Measurements from ENCODE around the gene TMEM233. TPM values are rescaled to one million over a fixed set of nuclear protein-coding genes. Genes with fewer than 3 reads are reported as not detected.

The TMEM233 gene
- total RNA-seq (ENCODE audit: low replicate concordance) = 1.1 TPM in 1 of 2 replicates, not detected in the other

DNA sequence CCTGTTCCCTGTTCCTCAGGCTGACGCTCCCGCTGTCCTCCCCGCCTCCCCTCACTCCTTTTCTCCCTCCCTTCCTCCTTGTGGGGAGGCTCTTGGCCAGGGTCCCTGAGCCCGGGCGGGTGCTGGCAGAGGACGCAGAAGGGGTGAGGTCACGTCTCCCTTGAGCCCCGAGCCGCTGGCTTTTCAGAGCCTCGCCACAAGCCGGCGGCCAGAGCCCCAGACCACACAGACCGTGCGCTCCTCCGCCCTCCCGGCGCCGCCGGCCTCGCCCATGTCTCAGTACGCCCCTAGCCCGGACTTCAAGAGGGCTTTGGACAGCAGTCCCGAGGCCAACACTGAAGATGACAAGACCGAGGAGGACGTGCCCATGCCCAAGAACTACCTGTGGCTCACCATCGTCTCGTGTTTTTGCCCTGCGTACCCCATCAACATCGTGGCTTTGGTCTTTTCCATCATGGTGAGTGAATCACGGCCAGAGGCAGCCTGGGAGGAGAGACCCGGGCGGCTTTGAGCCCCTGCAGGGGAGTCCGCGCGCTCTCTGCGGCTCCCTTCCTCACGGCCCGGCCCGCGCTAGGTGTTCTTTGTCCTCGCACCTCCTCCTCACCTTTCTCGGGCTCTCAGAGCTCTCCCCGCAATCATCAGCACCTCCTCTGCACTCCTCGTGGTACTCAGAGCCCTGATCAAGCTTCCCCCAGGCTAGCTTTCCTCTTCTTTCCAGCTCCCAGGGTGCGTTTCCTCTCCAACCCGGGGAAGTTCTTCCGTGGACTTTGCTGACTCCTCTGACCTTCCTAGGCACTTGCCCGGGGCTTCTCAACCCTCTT, at the start of gene TMEM233:
Gene TMEM233, plus strand, starts transcription at position 197 of the 821 bp plus-strand sequence. Its CDS starts 75 bp downstream, at position 272.
- TF ChIP-seq, protein P1, sequence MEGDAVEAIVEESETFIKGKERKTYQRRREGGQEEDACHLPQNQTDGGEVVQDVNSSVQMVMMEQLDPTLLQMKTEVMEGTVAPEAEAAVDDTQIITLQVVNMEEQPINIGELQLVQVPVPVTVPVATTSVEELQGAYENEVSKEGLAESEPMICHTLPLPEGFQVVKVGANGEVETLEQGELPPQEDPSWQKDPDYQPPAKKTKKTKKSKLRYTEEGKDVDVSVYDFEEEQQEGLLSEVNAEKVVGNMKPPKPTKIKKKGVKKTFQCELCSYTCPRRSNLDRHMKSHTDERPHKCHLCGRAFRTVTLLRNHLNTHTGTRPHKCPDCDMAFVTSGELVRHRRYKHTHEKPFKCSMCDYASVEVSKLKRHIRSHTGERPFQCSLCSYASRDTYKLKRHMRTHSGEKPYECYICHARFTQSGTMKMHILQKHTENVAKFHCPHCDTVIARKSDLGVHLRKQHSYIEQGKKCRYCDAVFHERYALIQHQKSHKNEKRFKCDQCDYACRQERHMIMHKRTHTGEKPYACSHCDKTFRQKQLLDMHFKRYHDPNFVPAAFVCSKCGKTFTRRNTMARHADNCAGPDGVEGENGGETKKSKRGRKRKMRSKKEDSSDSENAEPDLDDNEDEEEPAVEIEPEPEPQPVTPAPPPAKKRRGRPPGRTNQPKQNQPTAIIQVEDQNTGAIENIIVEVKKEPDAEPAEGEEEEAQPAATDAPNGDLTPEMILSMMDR (IDR thresholded peaks at IDR 0.05; ENCODE audit: insufficient read depth, low read length) = no peak
- peak within 1 kb of the TSS; percentile 70 for H3K4me3 ChIP-seq (ENCODE audit: low read depth, low read length)
- peak; percentile 36 for DNase-seq (ENCODE audit: low read depth)

DNA sequence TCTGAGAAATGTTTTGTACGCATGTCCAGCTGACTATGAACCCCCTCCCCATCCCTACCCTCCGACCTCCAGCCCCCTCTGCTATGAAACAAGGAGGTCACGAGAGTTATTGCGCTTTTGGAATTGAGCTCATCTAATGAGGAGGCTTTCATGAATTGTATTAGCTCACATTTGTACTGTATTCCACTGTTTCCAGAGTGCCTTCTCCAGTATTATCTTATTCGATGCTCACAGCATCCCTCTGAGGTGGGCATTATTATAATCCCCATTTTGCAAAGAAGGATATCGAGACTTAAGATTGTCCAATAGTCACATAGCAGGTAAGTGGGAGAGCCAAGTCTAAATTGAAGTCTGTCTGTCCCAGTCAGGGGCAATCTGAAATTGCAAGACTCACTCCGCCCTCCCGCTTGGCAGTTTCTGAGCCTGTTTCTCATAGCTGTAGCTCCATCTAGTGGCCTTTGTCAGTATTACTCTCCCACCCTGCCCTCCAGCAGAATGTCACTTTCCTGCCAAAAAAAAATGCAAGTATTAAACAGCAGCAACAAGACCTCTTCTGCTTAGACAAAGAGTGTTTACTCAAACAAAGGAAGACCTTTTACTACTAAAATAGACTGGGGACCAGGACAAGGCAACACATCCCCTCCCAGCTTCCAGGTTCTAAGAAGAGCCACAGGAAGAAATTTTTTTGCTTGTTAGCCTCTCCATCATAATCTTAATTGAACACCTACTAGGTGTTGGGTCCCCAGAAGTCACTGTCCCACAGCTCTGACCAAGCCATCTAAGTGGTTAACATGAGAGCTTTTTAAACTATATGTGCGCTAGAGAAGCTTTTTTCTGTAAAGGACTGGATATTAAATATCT, 48.6 kb upstream of the TMEM233 start:
- peak; percentile 89 for DNase-seq (ENCODE audit: low read depth)
- TF ChIP-seq, protein P1 (IDR thresholded peaks at IDR 0.05; ENCODE audit: insufficient read depth, low read length) = peak; percentile 88
- no peak overlapping the region for H3K4me3 ChIP-seq (ENCODE audit: low read depth, low read length)

DNA sequence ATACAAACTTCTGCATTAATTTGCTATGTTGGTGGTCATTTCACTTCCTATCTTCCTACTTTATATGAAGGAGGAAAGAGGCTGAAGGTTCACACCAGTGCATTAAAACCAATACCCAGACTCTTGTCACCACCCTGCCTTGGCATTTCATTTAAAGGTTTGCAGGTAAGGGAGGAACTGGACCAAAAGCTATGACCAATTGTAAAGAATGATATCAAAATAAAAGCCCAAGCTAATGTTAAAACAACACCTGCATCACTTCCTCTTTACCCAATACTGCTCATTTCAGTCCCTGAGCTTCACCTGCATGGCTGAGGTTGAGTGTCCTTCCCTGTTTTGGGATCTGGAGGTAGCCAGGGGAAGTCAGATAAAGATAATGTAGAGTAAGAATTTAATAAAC, 47.2 kb upstream of the TMEM233 start:
- no peak for DNase-seq (ENCODE audit: low read depth)
- no peak overlapping the region for H3K4me3 ChIP-seq (ENCODE audit: low read depth, low read length)
- TF ChIP-seq, protein P1 (IDR thresholded peaks at IDR 0.05; ENCODE audit: insufficient read depth, low read length) = no peak

DNA sequence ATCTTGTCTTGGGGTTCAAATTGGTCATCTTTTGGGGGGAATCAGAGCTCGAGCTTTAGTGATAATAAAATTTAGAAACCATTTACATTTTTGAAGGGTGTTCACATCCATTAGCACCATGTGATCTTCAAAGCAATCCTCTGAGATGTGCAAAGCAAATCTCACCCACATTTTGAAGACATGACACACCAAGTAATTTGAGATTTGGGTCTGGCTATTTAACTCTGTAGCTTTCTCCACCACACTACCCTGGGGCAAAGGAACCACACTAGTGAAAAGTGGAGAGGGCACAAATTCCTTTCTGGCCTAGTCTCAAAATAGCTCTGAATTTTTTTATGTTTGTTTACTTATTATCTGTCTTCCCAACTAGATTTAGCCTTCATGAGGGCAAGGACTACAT, 46.6 kb upstream of the TMEM233 start:
- TF ChIP-seq, protein P1 (IDR thresholded peaks at IDR 0.05; ENCODE audit: insufficient read depth, low read length) = no peak
- DNase-seq (ENCODE audit: low read depth) = no peak
- no peak overlapping the region for H3K4me3 ChIP-seq (ENCODE audit: low read depth, low read length)

DNA sequence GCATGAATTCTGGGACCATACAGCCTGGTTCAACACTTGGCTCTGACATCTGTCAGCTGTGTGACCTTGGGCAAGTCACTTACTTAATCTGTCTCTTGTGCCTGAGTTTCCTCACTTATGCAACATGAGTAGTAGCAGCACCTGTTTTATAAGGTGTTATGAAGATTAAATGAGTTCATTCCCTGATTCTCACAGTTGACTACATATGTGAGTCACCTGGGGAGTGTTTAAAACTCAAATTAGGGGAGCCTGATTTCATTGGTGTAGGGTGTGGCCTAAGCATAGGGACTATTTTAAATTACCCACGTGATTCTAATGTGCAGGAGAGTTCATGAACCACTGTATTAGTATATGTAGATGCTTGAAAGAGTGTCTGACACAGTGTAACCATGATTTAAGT, 36.7 kb upstream of the TMEM233 start:
- TF ChIP-seq, protein P1 (IDR thresholded peaks at IDR 0.05; ENCODE audit: insufficient read depth, low read length) = no peak

DNA sequence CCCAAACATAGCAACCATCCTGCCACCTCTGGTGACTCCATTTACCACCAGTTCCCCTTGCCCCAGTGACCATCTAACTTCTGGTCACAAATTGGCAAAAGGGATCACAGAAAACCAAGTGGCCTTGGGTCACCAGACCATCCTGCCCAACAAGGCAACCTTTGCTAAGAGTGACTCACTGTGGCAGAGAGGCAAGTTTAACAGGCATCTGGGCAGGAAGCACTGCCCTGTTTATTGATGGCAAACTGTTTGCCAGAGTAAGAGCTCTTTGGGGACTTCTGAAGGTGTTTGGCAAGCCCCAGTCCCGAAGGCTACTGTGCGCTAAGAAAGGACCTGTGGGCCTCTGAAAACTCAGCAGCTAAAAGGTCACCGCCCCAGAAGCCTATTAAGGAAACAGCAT, 28.2 kb upstream of the TMEM233 start:
- no peak overlapping the region for H3K4me3 ChIP-seq (ENCODE audit: low read depth, low read length)
- TF ChIP-seq, protein P1 (IDR thresholded peaks at IDR 0.05; ENCODE audit: insufficient read depth, low read length) = no peak
- no peak for DNase-seq (ENCODE audit: low read depth)

More for the DNA sequence above, 36.7 kb upstream of the TMEM233 start:
- no peak for DNase-seq (ENCODE audit: low read depth)
- H3K4me3 ChIP-seq (ENCODE audit: low read depth, low read length) = no peak overlapping the region

Data from fibroblast of the aortic adventitia (primary cell).